SKM-1 (cell line): ENCODE data around the gene NTN1.
"Not testable (repeated sequence)": the region's sequence is repeated elsewhere in the genome, so short reads cannot be mapped to it uniquely, and the experiment has no call there.

Experiments used
- DNase-seq: peaks from one replicate; lab custom pipeline; 2025; ENCODE audit not compliant: unreplicated experiment; lab: John Stamatoyannopoulos, UW

The NTN1 gene

GRCh38 chr17:9021158-9021991, at the start of gene NTN1:
TSS of gene NTN1 (plus strand) at chr17:9021510. CDS start at chr17:9022374, 864 bp downstream.
- no peak for DNase-seq

- DNase-seq: no peak
Measured at GRCh38 chr17:8975091-8975725, 46.1 kb upstream of the NTN1 start.

- DNase-seq: no peak
Measured at GRCh38 chr17:8976638-8977037, 44.7 kb upstream of the NTN1 start.

GRCh38 chr17:8979715-8980114, 41.6 kb upstream of the NTN1 start:
- DNase-seq: no peak

- no peak for DNase-seq
Measured at GRCh38 chr17:8981443-8981842, 39.9 kb upstream of the NTN1 start.

GRCh38 chr17:8984225-8984624, 37.1 kb upstream of the NTN1 start:
- not testable (repeated sequence) for DNase-seq

GRCh38 chr17:8985054-8985701, 36.1 kb upstream of the NTN1 start:
- DNase-seq: no peak

- no peak for DNase-seq
Measured at GRCh38 chr17:8986295-8986694, 35.0 kb upstream of the NTN1 start.

- DNase-seq: not testable (repeated sequence)
Measured at GRCh38 chr17:8988263-8988935, 32.9 kb upstream of the NTN1 start.

- DNase-seq: no peak
Measured at GRCh38 chr17:8991514-8992285, 29.6 kb upstream of the NTN1 start.

GRCh38 chr17:8994319-8994718, 27.0 kb upstream of the NTN1 start:
- DNase-seq: no peak

- DNase-seq: no peak
Measured at GRCh38 chr17:8995711-8996110, 25.6 kb upstream of the NTN1 start.

- no peak for DNase-seq
Measured at GRCh38 chr17:8997994-8998628, 23.2 kb upstream of the NTN1 start.

- DNase-seq: no peak
Measured at GRCh38 chr17:9001559-9001958, 19.8 kb upstream of the NTN1 start.

GRCh38 chr17:9002227-9002605, 19.1 kb upstream of the NTN1 start:
- no peak for DNase-seq

GRCh38 chr17:9002606-9003354, 18.5 kb upstream of the NTN1 start:
- no peak for DNase-seq

GRCh38 chr17:9003355-9004131, 17.8 kb upstream of the NTN1 start:
- DNase-seq: no peak

GRCh38 chr17:9004132-9004960, 17.0 kb upstream of the NTN1 start:
- no peak for DNase-seq
